ENCODE data around the gene CASKIN1.

Gene CASKIN1

GRCh38 chr16:2173916-2174315 lies 22.5 kb downstream of the CASKIN1 start:
- no peak for DNase-seq

DNA sequence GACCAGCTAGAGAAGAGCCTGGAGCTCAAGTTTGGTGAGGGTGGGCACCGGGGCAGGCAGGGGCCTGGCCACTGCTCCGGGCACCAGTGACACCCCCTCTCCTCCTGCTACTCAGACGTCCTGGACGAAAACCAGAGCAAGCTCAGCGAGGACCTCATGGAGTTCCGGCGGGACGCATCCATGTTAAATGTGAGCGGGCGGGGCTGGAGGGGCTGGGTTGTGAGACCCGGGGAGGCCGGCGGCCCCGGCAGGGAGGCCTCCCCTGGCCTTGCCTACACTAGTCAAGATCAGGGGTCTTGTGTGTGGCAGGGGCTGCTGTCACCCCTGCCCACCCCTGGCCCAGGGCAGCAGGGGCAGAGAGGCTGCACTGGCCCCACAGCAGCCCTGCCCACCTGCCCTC lies 23.0 kb downstream of the CASKIN1 start:
- DNase-seq = no peak

GRCh38 chr16:2172688-2173335 lies 23.6 kb downstream of the CASKIN1 start:
- no peak for DNase-seq

DNA sequence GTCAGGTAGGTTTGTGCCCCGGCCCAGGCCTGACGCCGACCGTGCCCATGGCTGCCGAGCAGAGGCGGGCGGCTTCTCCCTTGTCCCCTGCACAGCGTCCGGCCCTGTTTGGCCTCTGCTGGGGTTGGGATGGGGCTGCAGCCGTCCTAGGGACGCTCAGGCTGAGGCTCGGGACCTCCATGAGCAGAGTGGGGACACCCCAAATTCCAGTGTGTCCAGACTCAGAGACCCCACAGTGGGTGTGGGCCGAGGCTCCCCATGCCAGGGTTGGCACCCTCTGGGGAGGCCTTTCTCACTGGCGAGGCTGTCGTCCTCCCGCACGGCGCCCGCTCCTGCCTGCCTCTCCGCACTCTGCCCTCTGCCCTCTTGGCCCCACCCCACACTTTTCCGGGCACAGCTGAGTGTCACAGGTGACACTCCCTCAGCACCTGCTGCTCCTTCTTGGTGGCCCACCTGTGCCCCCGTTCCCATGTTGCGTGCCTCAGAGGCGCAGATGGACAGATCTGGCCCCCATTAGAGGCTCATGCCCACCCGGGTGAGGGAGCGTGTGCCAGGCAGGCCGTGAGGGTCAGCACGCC lies 24.7 kb downstream of the CASKIN1 start:
- no peak for DNase-seq

DNA sequence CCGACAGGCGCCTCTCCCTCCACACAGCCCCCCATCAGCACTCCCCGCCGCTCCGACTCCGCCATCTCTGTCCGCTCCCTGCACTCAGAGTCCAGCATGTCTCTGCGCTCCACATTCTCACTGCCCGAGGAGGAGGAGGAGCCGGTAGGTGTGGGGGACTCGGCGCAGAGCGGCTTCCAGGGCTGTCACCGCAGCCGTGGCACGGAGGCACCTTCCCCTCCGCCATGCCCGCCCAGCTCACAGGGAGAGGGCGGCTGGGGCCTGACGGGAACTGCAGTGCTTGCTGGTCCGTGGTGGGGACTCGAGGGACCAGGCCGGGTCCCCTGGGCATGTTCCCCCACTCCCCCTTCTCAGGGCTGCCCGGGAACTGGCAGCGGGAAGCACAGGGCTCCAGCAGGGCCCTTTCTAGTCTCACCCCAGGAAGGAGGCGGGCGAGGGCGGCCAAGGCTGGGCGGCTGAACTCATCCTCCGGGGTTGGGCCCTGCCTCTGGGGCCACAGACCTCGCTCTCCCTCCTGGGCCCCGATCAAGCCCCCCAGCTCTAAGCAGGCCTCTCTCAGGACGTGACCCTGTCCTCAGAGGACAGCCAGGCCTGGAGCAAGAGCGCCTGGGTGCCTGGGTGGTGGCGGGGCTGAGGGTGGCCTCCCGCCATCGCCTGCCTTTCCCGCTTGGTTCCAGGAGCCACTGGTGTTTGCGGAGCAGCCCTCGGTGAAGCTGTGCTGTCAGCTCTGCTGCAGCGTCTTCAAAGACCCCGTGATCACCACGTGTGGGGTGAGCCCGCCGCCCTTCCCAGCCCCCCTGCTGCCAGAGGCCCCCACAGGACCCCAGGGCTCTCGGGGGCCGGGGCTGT lies 25.6 kb downstream of the CASKIN1 start:
- no peak for DNase-seq

- no peak for DNase-seq
These were observed 26.3 kb downstream of the CASKIN1 start for GRCh38 chr16:2170080-2170479.

DNA sequence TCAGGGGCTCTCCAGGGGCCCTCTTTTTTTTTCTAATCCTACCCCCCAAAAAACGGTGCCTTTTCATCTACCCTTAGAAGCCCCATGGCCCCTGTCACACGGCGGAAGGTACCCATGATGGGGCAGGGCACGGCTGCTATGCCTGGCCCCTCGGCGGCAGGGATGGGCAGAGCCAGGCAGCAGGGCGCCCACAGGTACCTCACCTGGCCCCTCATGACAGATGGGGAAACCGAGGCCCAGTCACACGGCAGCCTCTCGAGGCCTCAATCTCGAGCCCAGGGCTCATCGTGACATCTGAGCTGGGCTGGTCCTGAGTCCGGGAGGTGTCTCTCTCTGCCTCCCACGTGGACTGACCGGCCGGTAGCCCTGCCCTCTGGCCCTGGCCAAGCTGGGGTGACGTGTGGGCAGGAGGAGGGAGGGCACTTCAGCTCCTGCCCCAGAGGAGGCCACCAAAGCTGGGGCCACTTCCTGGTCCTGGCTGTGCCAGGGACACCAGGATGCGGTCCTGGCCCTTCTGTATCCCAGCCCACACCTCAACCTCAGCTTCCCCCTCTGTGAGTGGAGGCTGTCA lies 29.3 kb downstream of the CASKIN1 start:
- DNase-seq = no peak

DNA sequence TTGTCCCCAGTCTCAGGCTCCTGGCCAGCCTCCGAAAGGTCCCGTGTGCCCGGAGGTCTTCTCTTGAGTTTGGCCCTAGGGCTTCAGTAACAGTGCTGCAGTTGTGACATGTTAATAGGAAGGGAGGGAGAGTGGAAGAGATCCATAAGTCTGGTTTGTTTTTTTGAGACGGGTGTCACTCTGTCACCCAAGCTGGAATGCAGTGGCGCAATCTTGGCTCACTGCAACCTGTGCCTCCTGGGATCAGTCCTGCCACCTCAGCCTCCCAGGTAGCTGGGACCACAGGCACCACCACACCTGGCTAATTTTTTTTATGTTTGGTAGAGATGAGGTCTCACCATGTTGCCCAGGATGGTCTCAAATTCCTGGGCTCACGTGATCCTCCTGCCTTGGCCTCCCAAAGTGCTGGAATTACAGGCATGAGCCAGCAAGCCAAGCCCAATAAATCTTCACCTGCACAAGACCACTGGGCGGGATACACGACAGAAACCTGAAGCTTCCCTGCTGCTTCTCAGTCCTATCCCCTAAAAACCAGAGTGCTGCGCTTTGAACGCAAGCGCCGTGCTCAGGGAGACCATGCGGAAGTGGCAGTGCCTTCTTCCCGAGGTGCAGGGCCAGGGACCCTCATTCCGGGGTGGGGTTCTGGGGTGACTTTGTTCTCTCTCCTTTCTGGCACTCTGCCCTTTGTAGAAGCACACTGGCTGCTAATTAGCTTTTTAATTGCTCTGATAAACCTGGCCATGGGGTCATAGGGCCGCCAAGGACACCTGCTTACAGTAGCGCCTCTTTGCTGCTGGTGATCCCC lies 29.9 kb downstream of the CASKIN1 start:
- DNase-seq = no peak

- no peak for DNase-seq
These were observed 30.5 kb downstream of the CASKIN1 start for GRCh38 chr16:2165861-2166260.

GRCh38 chr16:2163211-2163881 lies 33.1 kb downstream of the CASKIN1 start:
- no peak for DNase-seq

DNA sequence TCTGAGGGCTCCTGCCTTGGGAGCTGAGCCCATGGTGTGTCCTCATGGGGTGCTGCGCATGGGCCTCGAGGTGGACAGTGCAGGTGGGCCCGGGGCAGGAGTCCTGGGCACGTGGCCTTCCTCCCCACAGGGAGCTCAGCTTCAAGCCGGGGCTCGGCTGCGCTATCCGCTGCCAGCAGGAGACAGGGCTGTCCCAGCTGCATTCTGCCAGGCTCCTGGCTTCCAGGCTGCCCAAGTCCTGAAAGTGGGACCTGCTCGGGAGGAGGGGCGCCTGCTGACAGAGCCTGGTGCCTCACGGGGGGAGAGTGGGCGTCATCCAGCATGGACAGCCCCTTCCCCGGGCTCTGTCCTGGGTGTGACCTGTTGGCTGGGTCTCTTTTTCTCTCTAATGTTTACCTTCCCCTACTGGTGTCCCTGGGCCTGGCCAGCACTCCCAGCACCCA lies 33.7 kb downstream of the CASKIN1 start:
- DNase-seq = no peak

DNA sequence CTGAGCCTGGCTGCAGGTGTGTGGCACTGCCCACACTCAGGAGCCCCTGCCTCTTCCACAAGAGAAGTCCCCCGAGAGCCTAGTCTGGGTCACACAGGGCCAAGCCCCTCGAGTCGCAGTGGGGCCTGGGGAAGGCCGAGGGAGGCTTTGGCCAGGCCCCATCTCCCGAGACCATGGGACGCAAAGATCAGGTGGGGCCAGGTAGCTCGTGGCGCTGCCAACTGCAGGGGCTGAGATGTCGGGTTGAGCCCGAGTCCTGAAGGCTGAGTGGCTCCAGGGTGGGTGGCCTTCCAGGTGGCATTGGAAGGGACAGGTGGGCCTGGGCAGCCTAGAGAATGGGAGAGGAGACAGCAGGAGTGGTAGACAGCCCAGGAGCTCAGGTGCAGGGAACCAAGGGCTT lies 34.5 kb downstream of the CASKIN1 start:
- DNase-seq = no peak

DNA sequence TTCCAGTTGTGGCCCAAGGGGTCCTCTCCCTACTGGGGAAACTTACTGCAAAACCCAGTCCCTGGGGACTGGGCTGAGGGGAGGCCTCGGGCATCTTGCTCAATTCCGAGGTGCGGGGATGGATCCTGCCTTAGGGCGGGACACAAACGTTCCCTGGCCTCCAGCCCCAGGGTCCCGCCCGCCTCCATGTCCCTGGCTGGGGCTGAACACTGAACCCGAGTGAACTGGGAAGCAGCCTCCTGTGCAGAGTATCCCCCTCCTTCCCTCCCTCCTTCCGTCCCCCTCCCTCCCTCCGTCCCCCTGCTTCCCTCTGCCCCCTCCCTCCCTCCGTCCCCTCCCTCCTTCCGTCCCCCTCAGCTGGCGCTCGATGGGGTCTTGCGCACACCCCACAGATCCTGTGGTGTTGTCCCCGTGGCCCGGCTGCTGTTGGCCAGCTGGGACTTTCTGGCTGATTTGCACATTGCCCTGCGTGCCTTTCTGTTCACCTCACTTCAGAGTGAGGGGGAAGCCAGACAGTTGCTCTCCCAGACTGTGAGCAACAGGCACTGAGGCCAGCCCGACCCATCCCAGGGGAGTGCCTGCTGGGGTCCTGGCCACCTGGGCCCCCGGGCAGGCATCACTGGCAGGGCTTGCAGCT lies 35.4 kb downstream of the CASKIN1 start:
- peak; percentile 19 for DNase-seq

DNA sequence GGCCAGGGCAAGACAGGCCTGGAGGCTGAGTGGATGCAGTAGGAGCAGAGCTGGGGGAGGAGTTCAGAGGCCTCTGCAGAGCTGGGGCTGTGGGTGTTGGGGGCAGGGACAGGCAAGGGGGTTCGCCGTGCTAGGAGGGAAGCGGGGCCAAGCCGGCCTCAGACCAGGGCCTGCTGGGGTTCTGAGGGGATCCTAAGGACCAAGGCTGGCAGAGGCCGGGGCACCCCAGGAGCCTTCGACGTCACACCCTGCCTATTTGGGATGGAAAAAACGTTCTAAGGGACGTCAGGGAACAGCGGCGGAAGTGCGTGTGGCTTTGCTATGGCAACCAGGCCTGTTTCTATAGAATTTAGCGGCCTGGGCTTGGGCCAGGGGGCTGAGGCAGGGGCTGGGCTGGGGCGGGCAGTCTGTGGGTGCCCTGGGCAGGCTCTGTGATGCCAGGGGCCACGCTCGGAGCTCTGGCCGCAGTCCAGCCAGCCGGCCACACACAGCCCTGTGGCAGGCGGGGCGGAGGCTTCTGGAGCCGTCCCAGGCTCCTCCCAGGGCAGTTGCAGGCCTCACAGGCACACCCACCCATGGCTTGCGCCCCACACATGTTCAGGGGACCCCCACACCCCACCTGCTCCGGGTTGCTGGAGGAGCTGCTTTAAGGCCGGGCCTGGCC lies 37.1 kb downstream of the CASKIN1 start:
- DNase-seq = peak; percentile 9

GRCh38 chr16:2158262-2158638 lies 38.2 kb downstream of the CASKIN1 start:
- no peak for DNase-seq

DNA sequence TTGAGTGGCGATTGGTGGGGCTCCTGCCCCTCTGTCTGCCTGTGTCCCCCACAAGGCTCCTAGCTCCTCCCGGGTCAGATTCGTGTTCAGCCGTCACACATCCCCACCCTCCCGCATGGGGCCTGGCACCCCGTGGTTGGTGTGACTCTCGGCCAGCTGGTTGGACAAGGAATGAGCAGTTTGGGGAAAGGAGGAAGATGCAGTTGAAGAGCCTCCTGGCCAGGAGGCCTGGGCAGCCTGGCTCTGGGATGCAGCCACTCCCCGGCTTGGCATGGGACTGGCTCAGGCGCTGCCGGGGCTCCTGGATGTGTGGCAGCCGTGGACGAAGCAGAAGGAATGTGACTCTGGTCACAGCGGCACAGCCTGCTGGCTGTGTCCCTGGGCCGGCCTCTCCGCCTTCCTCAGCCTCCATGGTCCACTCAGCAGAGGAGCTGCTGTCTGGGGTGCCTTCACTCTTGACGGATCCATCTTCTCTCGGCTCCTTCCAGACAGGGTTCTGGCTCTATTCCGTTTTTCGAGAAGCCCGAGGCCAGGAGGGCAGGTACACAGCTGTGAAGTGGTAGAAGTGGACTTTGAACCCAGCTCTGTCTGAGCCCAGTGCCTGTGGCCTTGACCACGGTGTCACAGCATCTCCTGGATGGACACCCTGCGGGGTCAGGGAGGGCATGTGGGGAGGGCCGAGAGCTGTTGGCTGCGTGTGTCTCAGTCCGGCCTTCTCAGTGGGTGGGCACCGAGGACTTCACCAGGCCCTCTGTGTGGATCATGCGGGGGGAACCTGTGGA lies 38.7 kb downstream of the CASKIN1 start:
- DNase-seq = no peak

- no peak for DNase-seq
These were observed 39.6 kb downstream of the CASKIN1 start for GRCh38 chr16:2156849-2157224.

DNA sequence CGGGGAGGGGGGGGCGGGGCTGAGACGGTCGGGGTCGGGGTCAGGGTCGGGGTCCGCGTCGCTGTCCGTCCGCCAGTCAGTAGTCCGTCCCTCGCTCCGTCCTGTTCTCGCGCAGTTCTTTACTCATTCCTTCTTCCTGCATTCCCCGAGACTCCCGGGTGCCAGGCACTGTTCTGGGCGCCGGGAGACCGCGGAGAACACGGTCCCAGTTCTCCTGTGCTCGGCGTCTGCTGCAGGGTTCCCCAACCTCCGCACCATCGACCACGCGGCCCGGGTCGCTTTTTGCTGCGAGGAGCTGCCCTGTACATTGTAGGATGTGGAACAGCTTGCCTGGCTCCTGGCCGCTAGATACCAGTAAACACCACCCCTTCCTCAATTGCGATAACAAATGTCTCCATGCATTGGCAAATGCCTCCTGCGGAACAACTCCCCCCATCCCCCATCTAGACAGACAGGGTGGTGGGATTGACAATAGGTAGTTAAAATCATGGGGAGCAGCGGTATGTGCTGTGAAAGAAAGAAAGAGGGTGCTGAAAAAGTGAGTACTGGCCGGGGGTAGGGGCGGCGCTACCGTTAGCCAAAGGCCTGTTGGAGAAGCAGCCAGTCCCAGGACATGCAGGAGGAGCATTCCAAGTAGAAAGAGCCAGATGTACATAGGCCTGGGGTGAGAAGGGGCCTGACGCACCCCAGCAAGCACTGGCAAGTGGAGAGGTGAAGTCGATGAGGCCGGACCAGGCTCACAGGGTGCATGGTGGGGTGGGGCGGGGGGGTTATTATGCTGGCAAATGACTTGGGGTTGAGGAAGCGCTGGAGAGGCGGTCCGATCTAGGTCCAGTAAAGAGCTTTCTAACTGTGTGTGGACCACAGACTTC lies 40.2 kb downstream of the CASKIN1 start:
- peak; percentile 48 for DNase-seq
